Activated naive CD8-positive, alpha-beta T cell treated with anti-CD3 and anti-CD28 coated beads, Interleukin-2, amount 10 ng/mL, durations not matched to agents 7 days and 5 days (primary cell): Measurements from ENCODE around the gene GNS. TPM values are rescaled to one million over a fixed set of nuclear protein-coding genes. Genes with fewer than 3 reads are reported as not detected.
"Not testable (repeated sequence)": the region's sequence is repeated elsewhere in the genome, so short reads cannot be mapped to it uniquely, and the experiment has no call there.

ENCODE experiments used
- ATAC-seq: fragments of 150-1000 bp; cut with Tn5 transposase; one replicate; pipeline ENCODE4 v1.10.0; 2021; ENCODE audit warnings: low read depth, moderate library complexity
- POLR2A ChIA-PET: fragments of 350-600 bp; sonication (Branson Sonifier 250); formaldehyde crosslinking; loops from one replicate; lab custom pipeline; 2021; ENCODE audit warnings: antibody characterized with exemption; lab: Charles Lee
- DNase-seq: peaks from one replicate; pipeline ENCODE4 v3.0.0; 2021
- H3K27ac Mint-ChIP-seq: one replicate; pipeline ENCODE4 v1.8.0; 2022; ENCODE audit warnings: mild to moderate bottlenecking, mixed read lengths
- H3K27me3 Mint-ChIP-seq: one replicate; pipeline ENCODE4 v1.8.0; 2022; ENCODE audit warnings: mild to moderate bottlenecking, moderate library complexity, mixed read lengths
- H3K36me3 Mint-ChIP-seq: one replicate; pipeline ENCODE4 v1.8.0; 2021; ENCODE audit warnings: mild to moderate bottlenecking, mixed read lengths
- H3K4me1 Mint-ChIP-seq: one replicate; pipeline ENCODE4 v1.8.0; 2021; ENCODE audit warnings: mixed read lengths
- H3K4me3 Mint-ChIP-seq: one replicate; pipeline ENCODE4 v1.8.0; 2022; ENCODE audit warnings: mild to moderate bottlenecking, moderate library complexity, mixed read lengths
- H3K9me3 Mint-ChIP-seq: one replicate; pipeline ENCODE4 v1.8.0; 2021; ENCODE audit warnings: mixed read lengths
- total RNA-seq, 2 experiments: library from RNA; stranded (reverse); gene quantifications; one replicate each; pipeline ENCODE4 v1.2.3, GENCODE V29; 2021

GNS gene
- total RNA-seq: 10 to 100 TPM; 28.6 to 32.0 TPM

DNA sequence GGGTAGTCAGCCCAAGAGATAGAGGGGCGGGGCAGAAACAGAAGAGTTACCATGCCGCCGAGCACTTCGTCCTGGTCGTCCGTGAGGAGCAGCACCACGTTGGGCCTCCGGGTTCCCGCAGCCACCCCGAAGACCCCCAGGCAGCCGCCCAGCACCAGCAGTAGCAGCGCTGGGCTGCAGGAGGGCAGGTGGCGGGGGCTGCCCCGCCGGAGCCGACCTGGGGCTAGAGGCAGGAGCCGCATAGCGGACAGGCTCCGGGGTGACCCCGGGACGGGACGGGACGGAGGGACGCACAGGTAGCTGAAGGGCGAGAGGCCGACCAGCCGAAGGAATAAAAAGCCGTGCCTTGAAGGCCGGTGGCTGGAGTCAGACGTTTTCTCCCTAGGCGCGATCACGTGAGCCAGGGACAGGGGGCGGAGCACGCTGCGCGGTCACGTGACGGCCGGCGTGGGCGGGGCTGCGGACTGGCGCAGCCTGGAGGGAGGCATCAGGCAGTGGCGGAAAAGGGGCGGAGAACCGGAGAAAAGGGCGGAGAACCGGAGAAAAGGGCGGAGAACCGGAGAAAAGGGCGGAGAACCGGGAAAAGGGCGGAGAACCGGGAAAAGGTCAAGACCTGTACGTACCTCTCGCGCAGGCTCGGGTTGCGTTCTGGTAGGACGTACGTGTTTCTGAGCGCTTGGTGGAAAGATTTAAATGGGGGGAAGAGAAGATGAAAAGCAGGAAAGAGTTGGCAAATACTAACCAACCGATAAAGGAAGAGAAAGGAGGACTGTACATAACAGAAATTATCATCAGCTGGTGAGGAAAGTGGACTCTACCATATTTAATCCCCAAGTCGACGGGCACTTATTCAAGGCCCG, at the start of gene GNS:
Gene GNS, minus strand, starts transcription at position 372 of the 860 bp plus-strand sequence. Its CDS starts 130 bp downstream, at position 242.
- DNase-seq (peak; percentile 97), ATAC-seq (peak; percentile 90)
- Mint-ChIP-seq H3K9me3 (no peaks in the 10 kb centered on the region), H3K27ac (peak within 1 kb of the TSS; percentile 79), H3K4me1 (peaks cover 31% of the 10 kb centered on the region), H3K4me3 (peak within 1 kb of the TSS; percentile 92), H3K36me3 (peaks cover 6% of the 10 kb centered on the region), H3K27me3 (no peaks in the 10 kb centered on the region)
- POLR2A ChIA-PET: interaction anchor here (0.6 to 0.7 kb wide), 2 partner anchors 20 to 305 kb away, joined by 3 read pairs; no protein-coding TSS in a partner anchor

DNA sequence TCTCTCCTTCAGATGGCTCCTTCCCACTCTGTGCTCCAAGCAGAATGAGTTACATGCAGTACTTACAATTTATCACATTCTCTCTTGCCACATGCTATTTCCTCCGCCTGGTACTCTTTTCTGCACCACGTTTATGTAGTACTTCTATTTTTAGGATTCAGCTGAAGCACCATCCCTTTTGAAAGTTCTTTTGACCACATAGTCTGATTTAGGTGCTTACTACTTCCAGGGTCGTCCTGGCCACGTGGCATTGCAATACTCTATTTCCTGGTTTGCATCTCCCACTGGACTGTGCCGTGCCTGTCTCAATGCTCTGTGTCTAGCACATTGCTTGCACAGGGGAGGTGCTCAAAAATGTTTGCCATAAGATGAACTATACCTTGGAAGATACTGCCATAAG, 48.9 kb upstream of the GNS start:
- Mint-ChIP-seq H3K27ac (no peak overlapping the region), H3K27me3 (peaks cover 16% of the 10 kb centered on the region), H3K4me3 (no peak overlapping the region), H3K36me3 (peaks cover 1% of the 10 kb centered on the region), H3K4me1 (peaks cover 4% of the 10 kb centered on the region), H3K9me3 (no peaks in the 10 kb centered on the region)
- POLR2A ChIA-PET: no interaction called here
- DNase-seq: no peak
- no peak for ATAC-seq

DNA sequence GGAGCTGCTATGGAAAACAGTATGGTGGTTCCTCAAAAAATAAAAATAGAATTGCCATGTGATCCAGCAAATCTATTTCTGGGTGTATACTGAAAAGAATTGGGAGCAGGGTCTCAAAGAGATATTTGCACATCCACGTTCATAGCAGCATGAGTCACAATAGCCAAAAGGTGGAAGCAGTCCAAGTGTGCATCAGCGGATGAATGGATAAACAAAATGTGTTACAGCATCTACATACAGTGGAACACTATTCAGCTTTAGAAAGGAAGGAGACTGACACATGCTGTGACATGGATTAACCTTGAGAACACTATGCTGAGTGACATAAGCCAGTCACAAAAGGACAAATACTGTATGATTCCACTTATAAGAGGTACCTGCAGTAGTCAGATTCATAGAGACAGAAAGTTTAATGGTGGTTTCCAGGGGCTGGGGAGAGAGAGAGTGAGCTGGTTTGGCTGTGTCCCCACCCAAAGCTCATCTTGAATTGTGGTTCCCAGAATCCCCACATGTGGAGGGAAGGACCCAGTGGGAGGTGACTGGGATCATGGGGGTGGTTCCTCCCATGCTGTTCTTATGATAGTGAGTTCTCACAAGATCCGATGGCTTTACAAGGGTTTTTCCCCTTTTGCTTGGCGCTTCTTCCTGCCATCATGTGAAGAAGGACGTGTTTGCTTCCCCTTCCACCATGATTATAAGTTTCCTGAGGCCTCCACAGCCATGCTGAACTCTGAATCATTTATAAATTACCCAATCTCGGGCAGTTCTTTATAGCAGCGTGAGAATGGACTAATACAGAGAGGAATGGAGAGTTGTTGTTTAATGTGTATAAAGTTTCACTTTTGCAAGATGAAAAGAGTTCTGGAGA, 47.6 kb upstream of the GNS start:
- DNase-seq (no peak), ATAC-seq (no peak)
- H3K27ac Mint-ChIP-seq: no peak overlapping the region
- POLR2A ChIA-PET: no interaction called here
- H3K27me3 Mint-ChIP-seq: peaks cover 19% of the 10 kb centered on the region
- no peaks in the 10 kb centered on the region for H3K9me3 Mint-ChIP-seq
- H3K36me3 Mint-ChIP-seq: peaks cover 1% of the 10 kb centered on the region
- H3K4me1 Mint-ChIP-seq: peaks cover 6% of the 10 kb centered on the region
- no peak overlapping the region for H3K4me3 Mint-ChIP-seq

DNA sequence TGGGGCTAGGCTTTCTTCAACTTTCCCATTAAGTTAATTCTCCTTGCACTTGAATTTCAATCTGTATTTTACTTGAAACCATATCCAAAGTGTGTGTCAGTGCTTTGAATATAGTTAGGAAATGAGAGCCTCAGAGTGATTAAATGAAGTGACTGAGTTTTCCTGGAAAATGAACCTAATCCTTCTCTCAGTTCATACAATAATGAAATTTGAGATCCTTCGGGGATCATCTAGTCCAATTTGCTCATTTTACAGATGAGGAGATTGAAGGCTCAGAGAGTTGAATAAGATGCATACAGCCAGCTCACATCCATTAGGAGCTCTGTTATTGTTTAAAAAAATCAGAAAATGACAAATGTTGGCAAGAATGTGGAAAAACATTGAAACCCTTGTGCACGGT, 47.0 kb upstream of the GNS start:
- Mint-ChIP-seq H3K9me3 (no peaks in the 10 kb centered on the region), H3K36me3 (peaks cover 1% of the 10 kb centered on the region)

DNA sequence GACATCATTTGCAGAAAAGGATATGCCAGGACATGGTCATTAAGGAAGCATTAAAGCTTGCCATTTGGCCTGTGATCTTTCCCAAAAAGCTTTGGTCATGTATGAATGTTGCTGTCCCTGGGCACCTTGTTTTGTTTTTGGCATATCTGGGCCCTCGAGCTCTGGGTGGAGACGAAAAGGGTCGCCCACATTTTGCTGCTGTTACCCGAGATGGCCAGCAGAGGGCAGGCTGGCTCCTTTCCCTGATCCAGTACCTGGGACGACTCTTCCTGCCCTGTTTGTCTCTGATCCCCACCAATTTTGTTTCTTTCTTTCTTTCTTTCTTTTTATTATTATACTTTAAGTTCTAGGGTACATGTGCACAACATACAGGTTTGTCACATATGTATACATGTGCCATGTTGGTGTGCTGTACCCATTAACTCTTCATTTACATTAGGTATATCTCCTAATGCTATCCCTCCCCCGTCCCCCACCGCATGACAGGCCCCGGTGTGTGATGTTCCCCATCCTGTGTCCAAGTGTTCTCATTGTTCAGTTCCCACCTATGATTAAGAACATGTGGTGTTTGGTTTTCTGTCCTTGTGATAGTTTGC, 43.1 kb upstream of the GNS start:
- DNase-seq: peak; percentile 70
- H3K4me3 Mint-ChIP-seq, H3K9me3 Mint-ChIP-seq, H3K4me1 Mint-ChIP-seq, H3K27ac Mint-ChIP-seq, ATAC-seq, H3K36me3 Mint-ChIP-seq, POLR2A ChIA-PET: not testable (repeated sequence)
- H3K27me3 Mint-ChIP-seq: peaks cover 32% of the 10 kb centered on the region

More for the DNA sequence above, 47.0 kb upstream of the GNS start:
- Mint-ChIP-seq H3K27me3 (peaks cover 20% of the 10 kb centered on the region), H3K27ac (no peak overlapping the region), H3K4me3 (no peak overlapping the region), H3K4me1 (peaks cover 6% of the 10 kb centered on the region)
- no peak for DNase-seq
- POLR2A ChIA-PET: no interaction called here
- ATAC-seq: no peak

DNA sequence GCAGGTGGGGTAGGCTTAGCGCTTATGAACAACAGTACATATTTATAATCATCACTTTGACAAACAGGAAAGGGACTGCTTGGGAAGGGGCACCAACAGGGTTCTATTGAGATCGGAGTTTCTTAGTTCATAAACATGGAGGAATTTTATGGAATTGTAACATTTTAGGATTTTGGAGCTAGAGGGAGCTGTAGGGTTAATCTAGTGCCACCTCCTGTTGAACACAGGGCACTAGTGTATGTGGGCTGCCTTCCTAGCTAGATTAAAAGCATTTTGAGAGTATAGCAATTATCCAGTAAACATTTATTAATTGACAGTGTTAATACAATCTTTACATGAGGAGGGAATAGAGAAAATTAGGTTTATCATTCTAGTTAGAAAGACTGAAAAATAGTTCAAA, 42.2 kb upstream of the GNS start:
- Mint-ChIP-seq H3K4me3 (no peak overlapping the region), H3K36me3 (no peaks in the 10 kb centered on the region), H3K4me1 (peaks cover 1% of the 10 kb centered on the region), H3K9me3 (no peaks in the 10 kb centered on the region), H3K27me3 (peaks cover 33% of the 10 kb centered on the region), H3K27ac (no peak overlapping the region)
- no peak for DNase-seq
- ATAC-seq: no peak
- POLR2A ChIA-PET: no interaction called here

DNA sequence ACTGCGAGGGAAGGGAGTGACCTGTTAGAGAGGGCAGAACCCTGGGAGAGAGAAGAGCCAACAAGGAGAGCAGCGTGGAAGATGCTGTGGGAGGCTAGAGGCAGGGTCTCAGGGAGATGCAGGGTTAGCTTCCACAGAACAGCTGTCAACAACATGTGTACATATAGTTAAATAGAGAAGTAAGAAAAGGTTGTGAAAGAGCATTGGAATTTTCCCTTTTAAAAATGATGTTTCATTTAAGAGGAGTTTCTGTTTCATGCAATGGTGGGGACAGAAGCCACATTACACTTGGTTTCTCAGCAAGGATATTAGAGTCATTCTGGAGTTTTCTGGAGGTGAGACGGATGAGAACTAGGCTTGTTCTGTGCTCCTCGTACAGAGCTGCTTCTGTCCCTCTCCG, 41.4 kb upstream of the GNS start:
- no peaks in the 10 kb centered on the region for H3K36me3 Mint-ChIP-seq
- ATAC-seq (no peak), DNase-seq (no peak)
- H3K27ac Mint-ChIP-seq: no peak overlapping the region
- peaks cover 1% of the 10 kb centered on the region for H3K4me1 Mint-ChIP-seq
- H3K9me3 Mint-ChIP-seq: no peaks in the 10 kb centered on the region
- H3K27me3 Mint-ChIP-seq: peaks cover 31% of the 10 kb centered on the region
- POLR2A ChIA-PET: no interaction called here
- no peak overlapping the region for H3K4me3 Mint-ChIP-seq

DNA sequence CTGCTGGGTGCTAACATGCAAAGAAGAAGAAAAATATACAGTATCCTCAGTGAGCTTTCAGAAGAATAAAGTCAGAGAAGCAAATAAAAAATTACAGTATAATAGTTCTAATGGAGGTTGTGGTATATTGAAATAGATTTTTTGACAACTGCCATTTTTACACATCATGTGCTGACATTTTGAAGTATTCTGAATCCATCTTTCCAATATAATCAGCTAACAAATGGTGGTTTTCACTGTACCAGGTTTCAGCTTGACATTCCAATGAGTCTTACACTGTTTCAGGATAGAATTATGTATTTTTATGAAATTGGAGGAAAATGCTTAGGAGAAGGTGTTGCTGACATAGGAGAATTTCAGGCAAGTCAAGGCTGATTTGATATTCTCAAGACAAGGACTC, 39.0 kb upstream of the GNS start:
- no peaks in the 10 kb centered on the region for H3K36me3 Mint-ChIP-seq
- no peak for DNase-seq
- no peak for ATAC-seq

DNA sequence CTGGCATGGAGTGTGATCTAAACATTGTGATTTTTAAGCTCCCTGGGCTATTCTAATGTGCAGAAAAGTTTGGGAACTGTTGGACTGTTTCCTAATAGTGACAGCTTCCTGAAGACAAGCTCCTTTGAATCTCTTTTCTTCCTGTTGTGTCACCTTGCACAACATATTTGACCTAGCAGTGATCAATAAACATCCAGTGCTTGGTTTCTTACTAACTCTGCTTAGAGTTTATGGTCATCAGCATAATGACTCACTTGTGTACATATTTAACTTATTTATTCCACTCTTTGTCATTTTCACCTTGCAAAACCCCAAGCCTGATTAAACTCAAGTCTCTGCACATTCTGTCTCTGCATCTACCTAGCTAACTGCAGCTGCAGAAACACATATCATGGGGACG, 38.0 kb upstream of the GNS start:
- H3K4me3 Mint-ChIP-seq: no peak overlapping the region
- POLR2A ChIA-PET: no interaction called here
- H3K9me3 Mint-ChIP-seq: no peaks in the 10 kb centered on the region
- peaks cover 25% of the 10 kb centered on the region for H3K27me3 Mint-ChIP-seq
- H3K36me3 Mint-ChIP-seq: no peaks in the 10 kb centered on the region
- no peak for DNase-seq
- ATAC-seq: no peak
- peaks cover 1% of the 10 kb centered on the region for H3K4me1 Mint-ChIP-seq
- no peak overlapping the region for H3K27ac Mint-ChIP-seq

More for the DNA sequence above, 39.0 kb upstream of the GNS start:
- no peaks in the 10 kb centered on the region for H3K9me3 Mint-ChIP-seq
- H3K4me3 Mint-ChIP-seq: no peak overlapping the region
- POLR2A ChIA-PET: no interaction called here
- no peak overlapping the region for H3K27ac Mint-ChIP-seq
- peaks cover 1% of the 10 kb centered on the region for H3K4me1 Mint-ChIP-seq
- peaks cover 30% of the 10 kb centered on the region for H3K27me3 Mint-ChIP-seq

DNA sequence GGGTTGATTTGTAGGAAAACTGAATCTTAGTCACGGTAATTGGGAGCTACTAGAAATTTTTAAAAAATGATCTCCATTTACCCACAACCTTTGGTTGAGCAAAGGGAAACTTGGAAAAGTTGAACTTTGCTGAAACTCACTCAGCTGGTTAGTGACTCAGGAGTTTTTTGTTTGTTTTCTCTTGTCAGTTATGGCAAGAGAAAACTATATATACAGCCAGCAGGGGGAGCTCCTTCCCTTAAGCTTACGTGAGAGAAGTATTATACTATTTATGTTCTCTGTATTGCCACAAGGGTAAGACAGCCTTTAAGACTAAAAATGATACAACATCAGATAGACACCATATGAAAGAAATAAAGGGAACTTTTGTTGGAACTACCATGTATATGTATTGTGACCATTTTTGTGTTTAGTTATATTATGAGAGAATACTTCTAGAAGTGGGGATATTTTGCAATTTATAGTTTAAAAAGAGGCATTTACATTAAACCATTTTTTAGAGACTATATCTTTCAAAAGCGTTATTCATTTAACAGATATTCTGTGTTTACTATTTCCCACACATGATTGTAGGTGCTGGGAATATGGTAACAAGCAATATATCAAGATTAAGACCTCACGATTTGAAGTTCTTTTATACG, 37.1 kb upstream of the GNS start:
- Mint-ChIP-seq H3K4me3 (no peak overlapping the region), H3K36me3 (no peaks in the 10 kb centered on the region), H3K27ac (no peak overlapping the region), H3K27me3 (peaks cover 24% of the 10 kb centered on the region), H3K9me3 (no peaks in the 10 kb centered on the region), H3K4me1 (peaks cover 2% of the 10 kb centered on the region)
- ATAC-seq (peak; percentile 78), DNase-seq (no peak)
- POLR2A ChIA-PET: interaction anchor here (0.8 kb wide), 1 partner anchor 19 kb away, joined by 3 read pairs; no protein-coding TSS in a partner anchor

DNA sequence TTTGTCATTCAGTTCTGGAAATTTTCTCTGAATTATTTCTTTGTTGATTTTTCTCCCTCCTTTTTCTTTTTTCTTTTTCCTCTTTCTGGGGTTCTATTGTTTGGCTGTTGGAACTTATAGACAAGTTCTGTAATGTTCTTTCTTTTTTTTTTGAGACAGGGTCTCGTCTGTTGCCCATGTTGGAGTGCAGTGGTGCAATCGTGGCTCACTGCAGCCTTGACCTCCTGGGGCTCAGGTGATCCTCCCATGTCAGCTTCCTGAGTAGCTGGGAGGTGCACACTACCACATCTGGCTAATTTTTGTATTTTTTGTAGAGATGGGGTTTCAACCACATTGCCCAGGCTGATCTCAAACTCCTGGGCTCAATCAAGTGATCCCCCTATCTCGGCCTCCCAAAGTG, 35.1 kb upstream of the GNS start:
- Mint-ChIP-seq H3K9me3 (no peaks in the 10 kb centered on the region), H3K27me3 (peaks cover 12% of the 10 kb centered on the region), H3K4me1 (peaks cover 2% of the 10 kb centered on the region), H3K27ac (no peak overlapping the region), H3K4me3 (no peak overlapping the region), H3K36me3 (no peaks in the 10 kb centered on the region)
- ATAC-seq (no peak), DNase-seq (no peak)
- POLR2A ChIA-PET: no interaction called here

DNA sequence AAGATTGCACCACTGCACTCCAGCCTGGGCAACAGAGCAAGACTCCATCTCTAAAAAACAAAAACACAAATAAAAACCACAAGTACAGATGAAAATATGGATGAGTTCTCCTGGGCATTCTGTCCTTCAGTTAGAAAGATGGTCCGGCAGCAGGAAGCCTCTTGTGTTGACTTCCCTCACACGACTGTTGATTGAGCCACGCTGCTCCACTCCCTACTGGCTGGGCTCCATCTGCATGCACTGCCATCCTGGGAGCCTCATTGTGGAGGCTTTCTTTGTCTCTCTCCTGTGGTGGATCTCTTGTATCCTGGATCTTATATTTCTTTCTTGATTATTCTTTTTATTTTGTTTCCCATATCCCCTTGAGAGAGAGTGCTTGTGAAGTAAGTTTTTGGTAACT, 34.4 kb upstream of the GNS start:
- ATAC-seq (no peak), DNase-seq (no peak)
- peaks cover 2% of the 10 kb centered on the region for H3K4me1 Mint-ChIP-seq
- POLR2A ChIA-PET: no interaction called here
- H3K27ac Mint-ChIP-seq: no peak overlapping the region
- no peaks in the 10 kb centered on the region for H3K36me3 Mint-ChIP-seq
- no peak overlapping the region for H3K4me3 Mint-ChIP-seq
- no peaks in the 10 kb centered on the region for H3K9me3 Mint-ChIP-seq
- H3K27me3 Mint-ChIP-seq: peaks cover 14% of the 10 kb centered on the region

DNA sequence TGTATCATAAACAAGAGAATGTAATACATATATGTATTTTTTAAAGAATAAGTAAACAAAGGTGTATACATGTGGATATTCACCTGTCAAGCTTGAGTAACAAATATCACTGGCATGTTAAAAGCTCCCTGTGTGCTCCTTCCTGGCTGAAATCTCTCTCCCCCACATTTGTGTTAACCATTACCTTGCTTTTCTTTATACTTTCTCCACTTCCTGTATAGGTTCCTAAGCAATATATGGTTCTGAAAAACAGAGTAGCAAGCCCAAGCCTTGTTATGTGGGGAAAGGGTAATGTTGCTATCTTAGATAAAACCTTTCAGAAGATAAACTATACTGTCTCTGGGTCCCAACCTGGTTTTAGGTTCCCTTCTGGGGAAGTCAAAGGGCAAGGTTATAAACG, 32.9 kb upstream of the GNS start:
- DNase-seq (no peak), ATAC-seq (no peak)
- no peak overlapping the region for H3K27ac Mint-ChIP-seq
- H3K9me3 Mint-ChIP-seq: no peaks in the 10 kb centered on the region
- H3K4me3 Mint-ChIP-seq: no peak overlapping the region
- H3K4me1 Mint-ChIP-seq: peaks cover 2% of the 10 kb centered on the region
- H3K27me3 Mint-ChIP-seq: peaks cover 8% of the 10 kb centered on the region
- POLR2A ChIA-PET: no interaction called here
- H3K36me3 Mint-ChIP-seq: no peaks in the 10 kb centered on the region
